Heart left ventricle (tissue), 16 donors: Measurements from ENCODE around the gene ARL8B. TPM values are rescaled to one million over a fixed set of nuclear protein-coding genes. Genes with fewer than 3 reads are reported as not detected.

Experiments
- ATAC-seq, 4 donors: fragments of 200-7000 bp; cut with Tn5 transposase; one replicate each; pipeline ENCODE4 v1.9.1; 2020 to 2022; ENCODE audit warnings: moderate library complexity in 4 of 4, mild to moderate bottlenecking in 3 of 4, moderate number of reproducible peaks in 1 of 4
- DNase-seq, 5 donors: peaks; one replicate each; pipeline ENCODE4 v3.0.0-alpha.2; 2020
- H3K27ac ChIP-seq, 12 donors: fragments of 200-600 bp; sonication (generic) in 4 of 12; one replicate each; pipeline versions ENCODE4 v1.5.0 to v1.8.0; 2016 to 2022; ENCODE audit warnings: mild to moderate bottlenecking in 2 of 12
- H3K27me3 ChIP-seq, 9 donors: fragments of 200-600 bp; sonication (generic) in 2 of 9; one replicate each; pipeline versions ENCODE4 v1.5.1 to v1.8.0; 2016 to 2022; ENCODE audit warnings: mild to moderate bottlenecking in 3 of 9
- H3K36me3 ChIP-seq, 9 donors: fragments of 200-600 bp; sonication (generic) in 2 of 9; one replicate each; pipeline versions ENCODE4 v1.5.0 to v1.8.0; 2018 to 2022; ENCODE audit warnings: mild to moderate bottlenecking in 2 of 9
- H3K4me1 ChIP-seq, 12 donors: fragments of 200-600 bp; sonication (generic) in 4 of 12; one replicate each; pipeline versions ENCODE4 v1.5.0 to v1.8.0; 2016 to 2022; ENCODE audit warnings: mild to moderate bottlenecking in 3 of 12
- H3K4me3 ChIP-seq, 12 donors: fragments of 200-600 bp; sonication (generic) in 4 of 12; one replicate each; pipeline versions ENCODE4 v1.5.0 to v1.8.0; 2017 to 2022; ENCODE audit warnings: mild to moderate bottlenecking in 9 of 12, moderate library complexity in 4 of 12
- H3K9me3 ChIP-seq, 12 donors: fragments of 200-600 bp; sonication (generic) in 4 of 12; one replicate each; pipeline versions ENCODE4 v1.5.0 to v1.8.0; 2016 to 2022; ENCODE audit warnings: mild to moderate bottlenecking in 1 of 12
- POLR2A ChIP-seq, 2 donors: fragments of 450-650 bp; IDR thresholded peaks; one replicate each; pipeline ENCODE4 v1.6.1; 2017; ENCODE audit warnings: antibody characterized with exemption in 2 of 2, mild to moderate bottlenecking in 2 of 2, moderate library complexity in 2 of 2
- WGBS, 4 donors: extraction: QIAGEN DNeasy Blood & Tissue Kit in 2 of 4; methylation state at CpG; one replicate each; pipeline versions ENCODE4 v1.1.5 to v1.1.7; 2013 to 2018; 5-methylcytosine and 5-hydroxymethylcytosine counted together
- intact Hi-C, 10 donors: fragments of 100-400 bp; cut with DNase I; formaldehyde crosslinking; loops; one replicate each; pipeline versions ENCODE4 v1.11.1 to v1.14.2; 2022
- polyA plus RNA-seq, 2 donors: library from polyadenylated mRNA; stranded (reverse); fragments of 200-250 nt; gene quantifications; one replicate each; pipeline ENCODE4 v1.2.3, GENCODE V29; 2013
- total RNA-seq, 9 donors: library from RNA; depleted of rRNA in 2 of 9; stranded (reverse); fragments of >200 nt in 2 of 9; fragmentation: NEBNext Ultra II Directional in 3 of 9; extraction: Animal tissue kit (Norgen Biotek cat#: 25700) in 3 of 9; gene quantifications; one replicate each; pipeline versions ENCODE4 v1.1.0 to v1.2.4, GENCODE V29; 2016 to 2023
- TF ChIP-seq, protein P1 (sequence below), 12 donors: fragments of 200-600 bp; sonication (generic) in 4 of 12; IDR thresholded peaks; one replicate each; pipeline versions ENCODE4 v1.5.0 to v1.8.0; 2018 to 2022; ENCODE audit warnings: antibody characterized with exemption in 12 of 12, mild to moderate bottlenecking in 5 of 12
- donor health status: ischemic (EF 13 %, LVEDD 7.1; RV severe dilation, severe dysfunction).
- donor health status: healthy with polysubstance abuse.
- donor health status: DM: no; HTN: yes; CAD: no.
- donor health status: DM: no; HTN: no; CAD: no.
- donor health status: ischemic (EF 25% LVEDD 6.9; RV normal size, moderate dysfunction).
- donor health status: ischemic (EF 25% LVEDD 5.7; RV mildly dilated, moderate dysfunction).
- donor health status: healthy.
- donor health status: DM: yes; HTN: yes; CAD: no.
- donor health status: ischemic (EF 35%, LVEDD 5.7; RV mildly dilated, moderate dysfunction).
- donor health status: nonischemic (EF 11% LVEDD 7.7; RV severe dilation, severe dysfunction).
- donor health status: DM: yes; HTN: yes; CAD: no.
- donor health status: PGD.
- donor health status: ischemic (EF 29% LVEDD 5.4; RV normal size, mild dysfunction).
- donor health status: nonischemic (EF 23%, LVEDD 6.1; RV moderate dilation, normal function).

Gene ARL8B
- total and polyA plus RNA-seq, 11 donors, result 32.9 to 106 (median 64.0) TPM

DNA sequence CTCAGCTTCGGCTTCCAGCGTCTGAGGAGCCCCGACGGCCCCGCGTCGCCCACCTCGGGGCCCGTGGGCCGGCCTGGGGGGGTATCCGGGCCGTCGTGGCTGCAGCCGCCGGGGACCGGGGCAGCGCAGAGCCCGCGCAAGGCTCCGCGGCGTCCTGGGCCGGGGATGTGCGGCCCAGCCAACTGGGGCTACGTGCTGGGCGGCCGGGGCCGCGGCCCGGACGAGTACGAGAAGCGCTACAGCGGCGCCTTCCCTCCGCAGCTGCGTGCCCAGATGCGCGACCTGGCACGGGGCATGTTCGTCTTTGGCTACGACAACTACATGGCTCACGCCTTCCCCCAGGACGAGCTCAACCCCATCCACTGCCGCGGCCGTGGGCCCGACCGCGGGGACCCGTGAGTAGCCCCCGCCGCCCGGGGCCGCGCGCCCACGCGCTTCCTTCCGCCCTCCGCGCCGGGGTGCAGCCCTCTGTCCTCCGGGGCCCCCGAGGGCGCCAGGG, 65.9 kb downstream of the ARL8B start:
- ATAC-seq (peak in 2 of 4 donors; percentile 46 to 54), DNase-seq (peak; percentile 37 to 76 (median 49))
- intact Hi-C loops, result loop anchor here in 9 of 10 donors (1.0 to 10.0 kb wide), 6 partner anchors 51 to 473 kb away; partner anchors contain the start of gene ARL8B (in 9 of the 9)
- Histone ChIP-seq H3K36me3 (no peaks in the 10 kb centered on the region), H3K27me3 (no peaks in the 10 kb centered on the region), H3K4me3 (peak overlapping the region; percentile 67 to 99 (median 96)), H3K4me1 (peaks cover 0 to 83% (median 31%) of the 10 kb centered on the region in 12 donors), H3K27ac (peak overlapping the region; percentile 68 to 99 (median 96)), H3K9me3 (no peaks in the 10 kb centered on the region)
- TF ChIP-seq POLR2A (IDR thresholded peaks at IDR 0.05), result no peak
- TF ChIP-seq, protein P1, sequence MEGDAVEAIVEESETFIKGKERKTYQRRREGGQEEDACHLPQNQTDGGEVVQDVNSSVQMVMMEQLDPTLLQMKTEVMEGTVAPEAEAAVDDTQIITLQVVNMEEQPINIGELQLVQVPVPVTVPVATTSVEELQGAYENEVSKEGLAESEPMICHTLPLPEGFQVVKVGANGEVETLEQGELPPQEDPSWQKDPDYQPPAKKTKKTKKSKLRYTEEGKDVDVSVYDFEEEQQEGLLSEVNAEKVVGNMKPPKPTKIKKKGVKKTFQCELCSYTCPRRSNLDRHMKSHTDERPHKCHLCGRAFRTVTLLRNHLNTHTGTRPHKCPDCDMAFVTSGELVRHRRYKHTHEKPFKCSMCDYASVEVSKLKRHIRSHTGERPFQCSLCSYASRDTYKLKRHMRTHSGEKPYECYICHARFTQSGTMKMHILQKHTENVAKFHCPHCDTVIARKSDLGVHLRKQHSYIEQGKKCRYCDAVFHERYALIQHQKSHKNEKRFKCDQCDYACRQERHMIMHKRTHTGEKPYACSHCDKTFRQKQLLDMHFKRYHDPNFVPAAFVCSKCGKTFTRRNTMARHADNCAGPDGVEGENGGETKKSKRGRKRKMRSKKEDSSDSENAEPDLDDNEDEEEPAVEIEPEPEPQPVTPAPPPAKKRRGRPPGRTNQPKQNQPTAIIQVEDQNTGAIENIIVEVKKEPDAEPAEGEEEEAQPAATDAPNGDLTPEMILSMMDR (IDR thresholded peaks at IDR 0.05), result no peak
- 0% methylated on average over 4 to 66 of the region's 66 CpGs for WGBS, 4 donors

GRCh38 chr3:5188419-5189221, 66.5 kb downstream of the ARL8B start:
- peaks cover 0 to 83% (median 28%) of the 10 kb centered on the region in 12 donors for H3K4me1 ChIP-seq
- ATAC-seq (peak in 1 of 4 donors; percentile 1), DNase-seq (peak in 2 of 5 donors; percentile 13 to 34)
- peak overlapping the region; percentile 67 to 99 (median 96) for H3K4me3 ChIP-seq
- intact Hi-C loops, result loop anchor here in 6 of 10 donors (5.0 to 10.0 kb wide), 4 partner anchors 51 to 474 kb away; partner anchors contain the start of gene ARL8B (in 5 of the 6)
- no peak for TF ChIP-seq POLR2A (IDR thresholded peaks at IDR 0.05)
- TF ChIP-seq, protein P1 (IDR thresholded peaks at IDR 0.05), result no peak
- peak overlapping the region; percentile 68 to 99 (median 96) for H3K27ac ChIP-seq
- peaks cover 0 to 2% (median 0%) of the 10 kb centered on the region in 9 donors for H3K36me3 ChIP-seq
- H3K9me3 ChIP-seq, result no peaks in the 10 kb centered on the region
- 9 to 19% (median 12%) methylated on average over 16 to 26 of the region's 26 CpGs for WGBS, 4 donors
- H3K27me3 ChIP-seq, result no peaks in the 10 kb centered on the region

DNA sequence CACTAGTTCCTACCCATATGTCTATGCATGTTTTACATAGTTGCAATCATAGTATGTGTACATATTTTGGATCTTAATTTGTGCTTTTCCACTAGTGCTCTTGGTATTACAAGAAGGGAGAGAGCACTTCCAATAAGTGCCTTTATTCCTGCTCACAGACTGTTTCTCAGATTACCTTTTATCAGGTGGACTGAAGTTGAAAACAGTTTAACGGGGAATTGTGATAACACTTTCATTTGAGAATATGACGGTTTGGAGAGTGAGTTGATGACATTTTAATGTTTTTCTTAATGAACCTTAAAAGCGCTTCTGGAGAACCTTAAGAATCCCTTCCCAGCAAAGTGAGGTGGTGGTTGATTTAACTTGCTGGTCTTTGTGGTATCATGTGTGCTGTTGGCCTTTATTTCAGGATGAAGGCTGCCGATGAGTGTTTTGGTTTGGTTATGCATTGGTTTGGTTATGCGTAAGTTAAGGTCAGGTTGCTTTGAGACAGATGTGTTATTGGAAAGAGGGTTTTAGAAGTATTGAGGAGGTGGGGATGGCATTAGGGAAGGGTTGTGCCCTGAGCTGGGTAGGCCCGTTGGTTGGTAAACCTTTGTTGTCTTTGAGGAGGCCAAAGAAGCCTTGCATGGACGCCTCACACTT, 68.2 kb downstream of the ARL8B start:
- H3K9me3 ChIP-seq, result no peaks in the 10 kb centered on the region
- intact Hi-C loops, result no loop called here
- peak overlapping the region in 3 of 12 donors; percentile 2 to 99 (median 19) for H3K4me3 ChIP-seq
- WGBS, 4 donors, result 79 to 86% (median 81%) methylated on average over 7 of the region's 7 CpGs
- H3K36me3 ChIP-seq, result peaks cover 0 to 9% (median 0%) of the 10 kb centered on the region in 9 donors
- ATAC-seq (no peak), DNase-seq (no peak)
- H3K27me3 ChIP-seq, result no peaks in the 10 kb centered on the region
- no peak for TF ChIP-seq POLR2A (IDR thresholded peaks at IDR 0.05)
- TF ChIP-seq, protein P1 (IDR thresholded peaks at IDR 0.05), result no peak
- H3K4me1 ChIP-seq, result peaks cover 0 to 85% (median 36%) of the 10 kb centered on the region in 12 donors
- peak overlapping the region in 1 of 12 donors; percentile 12 for H3K27ac ChIP-seq
